GM21529 (cell line): ENCODE measurements around the gene RANGAP1.

Source experiments
- ATAC-seq: cut with Tn5 transposase; IDR thresholded peaks from one replicate; pipeline ENCODE4 v1.9.1; 2021; ENCODE audit not compliant: unreplicated experiment

The RANGAP1 gene

DNA sequence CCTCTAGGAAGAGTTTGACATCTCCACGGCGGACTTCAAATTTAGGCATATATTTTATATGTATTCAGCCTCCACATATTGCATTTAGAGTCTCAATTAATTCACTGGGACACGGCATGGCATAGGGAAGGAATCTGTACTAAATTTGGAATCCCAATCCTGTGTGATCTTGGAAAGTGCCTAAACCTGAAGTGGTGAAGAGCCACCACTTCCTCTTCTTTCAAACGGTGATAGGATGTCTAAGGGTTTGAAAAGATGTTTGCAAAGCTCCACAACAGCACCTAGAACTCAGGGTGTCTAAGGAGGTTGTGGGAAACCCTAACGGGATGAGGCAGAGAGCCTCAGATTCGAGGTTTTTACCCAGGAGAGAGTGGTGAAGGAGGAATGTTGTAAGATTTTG, 81.9 kb downstream of the RANGAP1 start:
- ATAC-seq: no peak

DNA sequence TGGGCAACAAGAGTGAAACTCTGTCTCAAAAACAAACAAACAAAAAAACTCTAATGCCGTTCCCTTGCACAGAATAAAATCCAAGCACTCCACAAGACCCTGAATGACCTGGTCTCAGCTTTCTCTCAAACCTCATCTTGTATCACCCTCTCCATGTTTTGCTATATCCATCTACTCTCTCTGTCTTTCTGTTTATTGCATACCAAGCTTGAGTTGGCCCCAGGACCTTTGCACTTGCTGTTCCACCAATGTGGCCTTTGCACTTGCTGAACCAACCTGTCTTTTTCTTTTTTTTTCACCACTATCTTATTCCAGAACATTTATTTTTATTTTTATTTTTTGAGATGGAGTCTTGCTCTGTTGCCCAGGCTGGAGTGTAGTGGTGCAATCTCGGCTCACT, 82.9 kb downstream of the RANGAP1 start:
- ATAC-seq: no peak

DNA sequence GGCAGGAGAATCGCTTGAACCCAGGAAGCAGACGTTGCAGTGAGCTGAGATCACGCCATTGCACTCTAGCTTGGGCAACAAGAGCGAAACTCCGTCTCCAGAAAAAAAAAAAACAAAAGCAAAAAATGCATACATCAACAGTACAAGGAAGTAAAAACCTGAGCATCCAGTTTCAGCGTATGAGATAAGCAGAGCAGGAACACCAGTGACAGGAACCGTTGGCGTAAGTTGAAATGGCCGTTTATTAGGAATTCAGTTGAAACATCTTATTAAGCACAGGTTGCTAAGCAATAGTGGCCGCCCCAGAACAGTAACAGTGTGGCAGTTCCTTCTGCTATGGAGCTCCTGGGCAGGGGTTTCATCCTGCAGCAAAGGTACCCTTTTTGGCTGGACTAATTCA, 84.8 kb downstream of the RANGAP1 start:
- no peak for ATAC-seq

DNA sequence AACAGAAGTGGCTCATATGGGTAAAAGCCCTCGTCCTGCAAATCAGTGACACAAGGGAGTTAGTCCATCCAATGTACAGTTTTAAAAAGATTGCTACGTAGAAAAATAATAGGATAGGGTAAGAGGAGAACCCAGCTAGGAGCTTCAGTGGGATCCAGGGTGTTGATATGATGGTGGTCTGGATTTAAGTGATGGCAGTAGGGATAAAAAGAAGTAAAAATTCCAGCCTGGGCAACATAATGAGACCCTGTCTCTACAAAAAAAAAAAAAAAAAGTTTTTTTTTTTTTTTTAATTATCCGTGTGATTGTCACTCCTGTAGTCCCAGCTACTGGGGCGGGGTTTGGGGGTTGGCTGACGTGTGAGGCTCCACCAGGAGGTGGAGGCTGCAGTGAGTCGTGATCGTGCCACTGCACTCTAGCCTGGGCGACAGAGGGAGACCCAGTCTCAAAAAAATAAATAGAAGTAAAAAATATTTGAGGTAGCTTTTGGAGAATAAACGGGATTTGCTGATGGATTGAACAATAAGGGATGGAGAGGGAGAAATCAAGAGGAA, 87.9 kb downstream of the RANGAP1 start:
- no peak for ATAC-seq

DNA sequence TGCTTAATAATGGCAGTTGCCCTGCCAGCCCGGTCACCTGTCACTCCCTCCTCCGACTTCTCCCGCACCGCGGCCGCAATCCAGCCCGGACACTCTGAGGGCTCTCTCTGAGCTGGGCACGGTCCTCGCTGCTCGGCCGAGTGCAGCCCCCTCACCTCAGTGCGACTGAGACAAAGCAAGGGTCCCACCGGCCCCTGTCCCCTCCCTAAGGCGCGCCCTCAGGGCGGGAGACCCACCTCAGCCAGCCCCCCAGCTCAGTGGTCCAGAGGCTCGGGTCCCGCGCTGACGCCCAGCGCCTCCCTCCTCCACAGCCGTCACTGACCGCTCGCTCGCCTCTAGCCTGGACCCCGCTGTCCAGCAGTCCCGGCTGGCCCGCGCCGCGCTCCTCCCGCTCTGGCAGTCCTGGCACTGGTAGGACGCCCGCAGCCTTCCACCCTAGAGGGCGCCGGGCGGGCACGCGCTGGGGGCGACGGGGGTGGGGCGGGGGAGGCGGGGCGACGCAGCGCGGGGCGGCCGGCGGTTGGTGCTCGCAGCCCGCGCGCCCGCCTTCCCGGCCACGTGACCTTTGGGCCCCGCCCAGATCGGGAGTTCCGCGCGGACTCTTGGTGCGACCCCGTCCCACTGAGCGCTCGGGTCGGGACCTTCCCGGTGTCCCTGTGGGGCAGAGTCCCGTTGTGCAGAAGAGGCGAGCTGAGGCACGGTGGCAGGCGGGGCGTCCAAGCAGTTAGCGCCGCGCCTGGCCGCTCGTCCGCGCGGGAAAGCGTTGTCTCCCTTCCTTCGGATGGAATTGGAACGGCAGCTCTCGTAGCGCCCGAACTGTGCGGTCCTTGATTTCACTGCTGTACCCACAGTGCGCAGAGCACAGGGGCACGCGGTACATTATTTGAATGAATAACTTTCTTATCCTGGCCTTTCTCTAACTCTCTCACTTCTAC, 88.7 kb downstream of the RANGAP1 start:
- ATAC-seq: peak; percentile 83
